ENCODE results near the gene PHACTR3.

Gene PHACTR3

DNA sequence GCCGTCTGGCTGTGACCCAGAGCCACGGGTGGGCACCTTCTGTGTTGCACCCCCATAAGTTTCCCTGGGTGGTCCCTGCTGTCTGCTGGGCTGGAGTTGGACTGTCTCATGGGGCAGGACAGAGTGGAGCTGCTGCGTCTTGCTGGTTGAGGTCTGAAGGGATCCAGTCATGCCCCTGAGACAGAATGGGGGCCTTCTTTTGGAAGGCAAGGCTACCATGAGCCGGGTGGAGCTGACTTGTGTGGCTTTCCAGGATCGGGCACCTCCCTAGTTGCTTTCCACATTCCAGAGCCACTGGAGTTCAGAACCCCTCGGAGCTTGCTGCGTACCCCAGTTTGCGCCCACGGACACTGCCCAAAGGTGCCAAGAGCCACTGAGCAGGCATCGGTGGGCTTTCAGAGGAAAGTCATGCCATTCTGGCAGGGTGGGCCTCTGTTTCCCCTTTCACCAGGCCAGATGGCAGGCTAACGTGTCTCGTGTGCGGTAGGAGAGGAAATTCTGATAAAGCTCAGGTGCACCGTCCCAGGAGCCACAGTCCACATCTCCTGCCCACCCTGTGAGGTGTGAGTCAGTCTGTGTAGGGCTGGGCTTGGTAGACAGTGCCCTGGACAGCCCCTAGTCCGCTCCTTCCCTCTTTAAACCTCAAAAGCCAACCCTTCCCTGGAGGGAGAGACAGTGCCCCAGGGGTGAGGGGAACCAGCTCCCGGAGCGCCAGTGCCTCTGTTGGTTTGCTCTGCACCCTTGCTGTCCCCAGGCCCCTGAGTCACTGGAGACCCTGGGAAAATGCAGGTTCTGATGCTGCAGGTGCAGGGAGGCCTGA is 203.8 kb downstream of the PHACTR3 start:
- DNase-seq (ENCODE audit: low read depth), result no peak
- H3K4me3 ChIP-seq (ENCODE audit: low read depth, low read length), result no peak overlapping the region
- TF ChIP-seq, protein P1, sequence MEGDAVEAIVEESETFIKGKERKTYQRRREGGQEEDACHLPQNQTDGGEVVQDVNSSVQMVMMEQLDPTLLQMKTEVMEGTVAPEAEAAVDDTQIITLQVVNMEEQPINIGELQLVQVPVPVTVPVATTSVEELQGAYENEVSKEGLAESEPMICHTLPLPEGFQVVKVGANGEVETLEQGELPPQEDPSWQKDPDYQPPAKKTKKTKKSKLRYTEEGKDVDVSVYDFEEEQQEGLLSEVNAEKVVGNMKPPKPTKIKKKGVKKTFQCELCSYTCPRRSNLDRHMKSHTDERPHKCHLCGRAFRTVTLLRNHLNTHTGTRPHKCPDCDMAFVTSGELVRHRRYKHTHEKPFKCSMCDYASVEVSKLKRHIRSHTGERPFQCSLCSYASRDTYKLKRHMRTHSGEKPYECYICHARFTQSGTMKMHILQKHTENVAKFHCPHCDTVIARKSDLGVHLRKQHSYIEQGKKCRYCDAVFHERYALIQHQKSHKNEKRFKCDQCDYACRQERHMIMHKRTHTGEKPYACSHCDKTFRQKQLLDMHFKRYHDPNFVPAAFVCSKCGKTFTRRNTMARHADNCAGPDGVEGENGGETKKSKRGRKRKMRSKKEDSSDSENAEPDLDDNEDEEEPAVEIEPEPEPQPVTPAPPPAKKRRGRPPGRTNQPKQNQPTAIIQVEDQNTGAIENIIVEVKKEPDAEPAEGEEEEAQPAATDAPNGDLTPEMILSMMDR (conservative IDR thresholded peaks at IDR 0.05; ENCODE audit: low read depth, low read length), result no peak

DNA sequence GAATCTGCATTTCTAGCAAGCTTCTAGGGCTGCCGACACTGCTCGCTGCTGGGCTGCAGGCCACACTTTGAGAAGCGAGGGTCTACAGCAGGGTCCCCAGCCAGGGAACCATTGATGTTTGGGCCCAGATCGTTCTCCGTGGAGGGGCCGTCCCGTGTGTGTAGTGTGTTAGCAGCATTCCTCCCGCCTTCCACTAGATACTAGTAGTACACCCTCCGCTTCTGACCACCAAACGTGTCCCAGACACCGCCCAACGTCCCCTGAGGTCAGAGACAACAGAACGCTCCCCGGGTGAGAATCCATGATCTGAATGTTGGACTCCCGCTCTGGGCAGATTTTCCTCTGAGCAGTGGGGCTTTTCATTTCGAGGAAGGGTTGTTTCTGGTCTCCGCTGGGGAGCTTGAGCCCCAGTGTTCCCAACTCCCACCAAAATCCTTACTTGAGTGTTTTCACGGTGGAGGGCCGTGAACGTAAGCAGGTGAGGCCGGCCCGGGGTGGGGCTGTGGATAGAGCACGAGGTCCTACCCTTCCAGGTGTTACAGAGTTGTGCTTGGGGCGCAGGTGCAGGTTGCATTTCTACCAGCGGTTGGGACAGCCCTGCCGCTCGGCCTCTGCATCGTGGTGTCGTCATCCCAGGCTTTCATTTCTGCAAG is 204.5 kb downstream of the PHACTR3 start:
- no peak for DNase-seq (ENCODE audit: low read depth)
- no peak overlapping the region for H3K4me3 ChIP-seq (ENCODE audit: low read depth, low read length)
- TF ChIP-seq, protein P1 (conservative IDR thresholded peaks at IDR 0.05; ENCODE audit: low read depth, low read length), result no peak

DNA sequence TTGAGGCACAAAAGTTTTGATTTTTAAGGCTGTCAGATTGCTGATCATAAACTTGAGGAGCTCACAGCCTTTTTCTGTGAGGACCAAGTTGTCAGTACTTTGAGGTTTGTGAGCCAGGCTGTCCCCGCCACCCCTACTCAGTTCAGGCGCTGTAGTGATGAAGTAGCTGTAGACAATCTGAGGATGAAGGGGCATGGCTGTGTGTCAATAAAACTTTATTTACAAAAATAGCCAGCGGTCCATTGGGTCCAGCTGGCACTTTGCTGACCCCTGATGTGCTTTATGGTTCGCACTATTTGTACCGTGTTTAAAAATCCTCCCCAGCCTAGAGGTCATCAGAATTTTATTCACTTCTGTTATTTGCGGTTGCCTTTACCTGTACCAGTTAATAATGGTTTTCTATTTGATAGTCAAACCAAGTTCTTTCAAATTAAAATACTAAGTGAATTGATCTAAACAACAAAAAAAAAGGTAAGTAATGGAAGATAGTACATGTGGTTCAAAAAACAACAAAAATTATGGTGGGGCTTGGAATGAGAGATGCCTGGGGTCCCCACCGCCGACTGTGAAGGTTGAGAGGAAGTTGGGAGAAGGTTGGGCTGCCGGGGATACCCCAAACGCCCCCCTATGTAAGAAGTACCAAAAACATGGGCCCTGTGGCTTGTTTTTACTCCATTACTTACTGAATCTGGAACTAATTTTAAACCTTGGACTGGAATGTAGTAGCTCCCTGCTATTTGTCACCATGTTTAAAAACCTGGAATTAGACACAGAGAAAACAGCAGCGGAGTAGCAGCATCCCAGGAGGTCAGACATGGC is 205.5 kb downstream of the PHACTR3 start:
- H3K4me3 ChIP-seq (ENCODE audit: low read depth, low read length), result no peak overlapping the region
- no peak for DNase-seq (ENCODE audit: low read depth)
- TF ChIP-seq, protein P1 (conservative IDR thresholded peaks at IDR 0.05; ENCODE audit: low read depth, low read length), result no peak

DNA sequence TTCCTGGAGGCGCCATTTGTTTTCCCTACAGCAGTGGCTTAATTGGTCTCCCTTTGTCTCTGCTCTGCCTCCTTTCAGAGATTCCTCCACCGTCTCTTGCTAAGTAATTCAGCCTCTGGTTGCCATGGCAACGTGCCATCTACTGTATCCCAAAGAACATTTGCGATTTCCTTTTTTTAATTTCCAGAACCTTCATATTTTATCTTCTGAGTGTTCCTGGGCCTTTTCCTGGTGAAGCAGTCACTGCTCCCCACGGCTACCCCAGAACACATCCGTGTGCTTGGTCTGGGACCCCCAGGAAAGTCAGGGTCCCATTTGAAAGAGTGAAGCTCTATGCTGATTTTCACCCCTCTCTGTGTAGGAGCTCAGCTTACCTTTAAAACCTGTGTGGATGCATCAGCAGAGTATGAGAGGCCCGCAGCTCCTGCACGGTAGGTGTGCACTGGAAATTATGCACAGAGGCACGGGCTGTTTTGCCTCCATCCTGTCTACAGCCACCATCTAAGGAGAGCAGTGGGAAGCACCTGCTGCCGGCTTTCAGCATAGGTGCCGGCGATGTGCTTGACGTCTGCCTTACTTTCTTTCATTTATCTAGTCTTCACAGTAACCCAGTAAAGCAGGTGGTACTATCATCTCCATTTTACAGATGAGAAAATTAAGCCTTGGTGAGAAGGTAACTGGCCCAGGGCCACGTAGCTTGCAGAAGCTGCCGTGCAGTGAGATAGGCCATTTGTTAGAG is 206.3 kb downstream of the PHACTR3 start:
- TF ChIP-seq, protein P1 (conservative IDR thresholded peaks at IDR 0.05; ENCODE audit: low read depth, low read length), result no peak
- no peak for DNase-seq (ENCODE audit: low read depth)
- H3K4me3 ChIP-seq (ENCODE audit: low read depth, low read length), result no peak overlapping the region

DNA sequence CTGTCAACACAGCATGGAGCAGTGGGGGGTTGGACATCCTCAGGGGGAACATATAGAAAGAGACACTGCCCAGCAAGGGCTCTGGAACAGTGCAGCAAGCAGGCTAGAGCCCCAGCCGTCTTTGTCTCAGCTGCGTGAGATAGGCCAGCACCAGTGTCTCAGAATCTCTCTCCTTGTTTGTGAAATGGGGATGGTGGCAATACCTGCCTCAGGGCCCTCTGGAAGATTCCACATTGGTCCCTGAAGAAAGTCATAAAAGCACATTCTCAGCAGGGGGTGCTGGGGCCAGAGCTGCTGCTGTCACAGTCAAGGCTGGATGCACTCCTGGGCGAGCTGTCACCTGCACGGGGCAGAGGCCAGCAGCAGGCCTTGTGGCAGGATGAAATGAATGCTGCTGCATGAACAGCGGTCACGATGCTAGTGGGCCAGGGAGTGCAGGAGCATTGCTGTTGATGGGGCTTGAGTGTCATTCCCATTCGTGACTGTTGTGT is 207.4 kb downstream of the PHACTR3 start:
- no peak overlapping the region for H3K4me3 ChIP-seq (ENCODE audit: low read depth, low read length)
- no peak for DNase-seq (ENCODE audit: low read depth)
- TF ChIP-seq, protein P1 (conservative IDR thresholded peaks at IDR 0.05; ENCODE audit: low read depth, low read length), result no peak

Data from choroid plexus epithelial cell (primary cell).